T-helper 2 cell treated with Interferon-gamma antibody and Interleukin-4, amounts not matched to agents 100 ng/mL and 5 ng/mL, for 36 hours (primary cell): ENCODE data around the gene TAMM41. TPM values are rescaled to one million over a fixed set of nuclear protein-coding genes. Genes with fewer than 3 reads are reported as not detected.
"Not testable (repeated sequence)": the region's sequence is repeated elsewhere in the genome, so short reads cannot be mapped to it uniquely, and the experiment has no call there.

Source experiments
- intact Hi-C: fragments of 100-400 bp; cut with micrococcal nuclease; formaldehyde crosslinking; loops from one replicate; pipeline ENCODE4 v1.15.1; 2023
- total RNA-seq: library from RNA; stranded (reverse); gene quantifications from 2 replicates; pipeline ENCODE4 v1.2.3, GENCODE V29; 2022

TAMM41 gene
- total RNA-seq, 1 donor from 2014 or later = 24.8 TPM

DNA sequence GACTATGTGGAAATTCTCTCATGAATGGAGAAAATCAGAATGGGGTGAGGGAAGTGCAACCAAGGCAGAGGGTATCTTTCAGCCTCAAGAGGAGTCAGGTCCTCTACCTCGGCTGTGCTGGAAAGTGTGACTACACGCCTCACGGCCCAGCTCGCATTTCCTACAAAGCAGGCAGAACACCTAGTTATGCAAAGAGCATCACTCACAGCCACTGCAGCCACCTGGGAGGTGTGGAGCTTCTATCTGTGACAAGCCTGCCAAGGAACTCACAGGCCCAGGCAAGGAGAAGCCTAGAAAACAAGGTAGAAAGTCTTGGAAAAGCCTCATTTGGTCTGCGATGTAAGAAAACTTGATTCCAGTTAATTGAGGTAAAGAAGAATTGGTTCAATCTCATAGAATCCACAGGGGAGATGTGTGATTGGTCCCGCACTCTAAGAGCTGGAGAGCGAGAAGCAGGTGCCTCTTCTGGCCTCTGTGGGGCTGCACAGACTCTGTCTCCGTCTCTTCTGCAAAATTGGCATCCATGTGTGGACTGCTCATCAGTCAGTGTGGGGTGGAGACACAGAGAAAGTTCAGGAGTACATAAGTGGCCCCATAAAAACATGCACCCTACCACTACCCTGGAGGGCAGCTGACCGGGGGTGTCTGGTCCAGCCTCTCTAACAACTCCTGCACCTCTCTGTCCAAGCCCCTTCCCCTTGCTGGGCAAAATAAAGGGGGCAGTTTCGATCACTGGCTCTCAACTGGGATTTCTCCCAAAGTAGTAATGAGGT, 76.8 kb downstream of the TAMM41 start:
- intact Hi-C loops = loop anchor here (1.0 to 5.0 kb wide), 5 partner anchors 15 to 148 kb away; partner anchors contain the start of gene VGLL4

DNA sequence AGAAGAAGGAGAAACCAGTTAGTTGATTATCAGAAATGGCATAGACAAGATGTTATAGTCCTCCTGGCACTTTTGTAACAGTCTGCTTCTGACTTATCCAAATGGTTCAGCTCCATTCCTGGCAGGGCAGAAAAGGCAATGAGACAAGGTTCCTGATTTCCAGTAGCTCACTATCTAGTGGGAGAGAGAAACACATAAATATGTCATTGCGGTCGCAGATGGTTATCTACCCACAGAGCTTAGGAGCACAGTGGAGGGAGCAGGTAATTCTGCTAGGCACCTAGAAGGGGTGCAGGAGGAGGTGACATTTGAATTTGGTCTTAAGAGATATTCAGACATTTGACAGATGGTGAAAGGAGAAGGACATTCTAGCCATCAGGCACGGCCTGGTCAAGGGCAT, 78.1 kb downstream of the TAMM41 start:
- intact Hi-C loops = no loop called here

DNA sequence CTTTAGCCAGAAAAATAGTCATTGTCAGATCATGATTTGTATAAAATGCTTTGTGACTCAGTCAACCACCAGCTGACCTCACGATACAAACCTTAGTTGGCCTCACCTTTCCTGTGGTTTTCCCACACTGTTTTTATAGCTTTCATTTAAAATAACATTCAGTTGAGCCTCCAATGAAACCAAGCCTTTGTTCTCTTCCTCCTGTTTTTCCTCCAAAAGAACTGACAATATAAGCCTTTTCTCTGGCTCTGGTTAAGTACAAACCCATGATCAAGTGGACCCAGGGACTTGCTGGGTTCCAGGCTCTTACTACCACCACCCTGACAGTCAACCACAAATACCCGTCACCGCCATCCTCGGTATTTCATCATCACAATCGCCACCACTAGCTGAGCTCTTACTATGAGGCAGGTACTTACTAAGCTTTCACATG, 81.7 kb downstream of the TAMM41 start:
- intact Hi-C loops = no loop called here

DNA sequence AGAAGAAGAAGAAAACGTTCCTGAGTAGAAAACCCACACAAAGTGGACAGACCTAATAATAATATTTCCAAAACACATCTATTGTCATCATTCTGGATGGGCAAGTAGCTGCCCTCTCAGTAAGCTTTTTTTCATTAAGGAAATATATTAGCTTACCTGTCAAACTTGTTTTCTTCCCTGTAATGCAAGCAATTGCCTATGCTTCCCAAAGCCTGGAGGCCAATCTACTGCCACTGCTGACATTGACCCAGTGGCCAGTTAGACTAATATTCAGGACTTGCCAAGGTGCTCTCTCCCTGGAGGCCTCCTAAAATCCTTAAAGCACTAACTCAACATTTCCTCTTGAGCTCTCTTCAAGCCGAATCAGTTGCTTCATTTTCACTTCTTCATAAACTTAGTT, 86.7 kb downstream of the TAMM41 start:
- intact Hi-C loops = no loop called here

DNA sequence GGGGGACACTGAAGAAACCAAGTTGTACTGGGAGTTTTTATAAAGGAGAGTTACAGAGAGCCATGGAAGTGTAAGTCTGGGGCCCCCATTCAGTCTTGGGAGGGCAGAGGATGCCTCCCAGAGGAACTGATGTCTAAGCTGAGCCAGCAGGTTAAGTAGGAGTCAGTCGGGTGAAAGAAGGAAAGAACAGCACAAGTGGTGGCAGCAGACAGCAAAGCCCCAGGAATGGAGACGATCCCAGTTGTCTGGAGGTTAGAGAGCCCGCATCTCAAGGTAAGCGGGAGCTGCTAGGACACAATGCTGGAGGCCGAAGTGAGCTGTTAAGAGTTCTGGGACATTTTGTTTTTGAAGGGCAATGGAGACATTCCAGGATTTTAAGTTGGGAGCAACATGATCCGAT, 88.8 kb downstream of the TAMM41 start:
- intact Hi-C loops = no loop called here

DNA sequence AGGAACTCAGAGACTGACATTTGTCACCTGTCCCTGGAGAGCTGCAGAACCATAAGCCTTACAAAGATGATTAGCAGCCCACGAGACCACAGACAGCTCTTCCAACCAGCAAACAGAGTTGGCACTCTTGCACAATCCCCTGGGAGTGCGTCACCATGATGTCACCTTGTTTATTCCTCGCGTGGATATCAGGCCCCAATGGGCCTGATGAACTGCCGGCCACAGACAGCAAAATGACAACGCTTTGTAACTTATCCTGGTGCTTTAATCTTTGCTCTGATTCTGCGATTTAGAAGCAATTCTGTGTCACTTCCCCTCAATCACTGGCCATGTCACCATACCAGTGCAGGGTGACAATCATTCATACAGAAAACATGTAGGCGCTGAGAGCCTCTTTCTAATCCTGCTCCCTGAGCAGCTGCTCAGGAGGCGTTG, 89.2 kb downstream of the TAMM41 start:
- intact Hi-C loops = no loop called here

DNA sequence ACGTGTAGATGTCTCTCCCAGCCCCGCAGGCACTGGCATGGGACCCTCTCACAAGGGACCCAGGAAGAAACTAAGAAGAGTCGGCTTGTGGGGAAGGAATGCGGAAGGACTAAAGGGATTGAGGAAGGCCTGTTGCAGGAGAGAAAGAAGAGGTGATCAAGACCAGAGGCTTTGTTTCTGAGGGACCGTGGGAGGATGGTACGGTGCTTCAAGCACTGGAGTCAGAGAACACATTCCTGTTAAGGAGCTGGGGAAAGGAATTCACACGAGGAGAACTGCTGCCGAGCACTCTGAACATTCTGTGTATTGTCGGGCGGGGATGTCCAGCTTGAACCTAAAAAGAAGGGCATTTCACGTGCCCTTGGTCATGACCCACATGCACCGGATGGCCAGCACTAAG, 91.4 kb downstream of the TAMM41 start:
- intact Hi-C loops = no loop called here

DNA sequence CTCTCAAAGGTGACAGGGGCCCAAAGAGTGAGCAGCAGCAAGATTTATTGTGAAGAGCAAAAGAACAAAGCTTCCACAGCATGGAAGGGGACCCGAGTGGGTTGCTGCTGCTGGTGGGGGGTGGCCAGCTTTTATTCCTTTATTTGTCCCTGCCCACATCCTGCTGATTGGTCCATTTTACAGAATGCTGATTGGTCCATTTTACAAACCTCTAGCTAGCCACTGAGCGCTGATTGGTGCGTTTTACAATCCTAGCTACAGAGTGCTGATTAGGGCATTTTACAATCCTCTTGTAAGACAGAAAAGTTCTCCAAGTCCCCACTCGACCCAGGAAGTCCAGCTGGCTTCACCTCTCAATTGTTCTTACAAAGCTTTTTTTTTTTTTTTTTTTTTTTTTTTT, 94.4 kb downstream of the TAMM41 start:
- intact Hi-C loops = not testable (repeated sequence)

DNA sequence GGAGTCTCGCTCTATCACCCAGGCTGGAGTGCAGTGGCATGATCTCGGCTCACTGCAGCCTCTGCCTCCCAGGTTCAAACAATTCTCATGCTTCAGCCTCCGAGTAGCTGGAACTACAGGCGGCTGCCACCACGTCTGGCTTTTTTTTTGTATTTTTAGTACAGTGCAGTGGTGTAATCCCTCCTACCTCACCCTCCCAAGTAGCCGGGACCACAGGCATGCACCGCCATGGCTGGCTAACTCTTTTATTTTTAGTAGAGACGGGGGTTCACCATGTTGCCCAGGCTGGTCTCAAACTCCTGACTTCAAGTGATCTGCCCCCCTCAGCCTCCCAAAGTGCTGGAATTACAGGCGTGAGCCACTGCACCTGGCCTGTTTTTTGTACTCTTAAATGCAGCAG, 98.4 kb downstream of the TAMM41 start:
- intact Hi-C loops = not testable (repeated sequence)

Other genes with a start within 250 kb of the TAMM41 start
- 46.7 and 48.4 TPM in 2 replicates for gene VGLL4, start 203.0 kb downstream of the TAMM41 start, total RNA-seq
- not detected in 2 replicates for gene SYN2, start 157.5 kb upstream of the TAMM41 start, total RNA-seq